GM13976 (cell line): ENCODE measurements around the gene VOPP1.

Source experiments
- DNase-seq: peaks from one replicate; pipeline ENCODE4 v3.0.0; 2012; ENCODE audit warnings: low spot score
- in situ Hi-C: fragments of 300-500 bp; cut with MboI; formaldehyde crosslinking; loops from one replicate; pipeline ENCODE4 v1.12.0; 2022; ENCODE audit warnings: low sequenced_read_pairs, mixed read lengths, inconsistent platforms; ENCODE audit not compliant: unreplicated experiment
- TF ChIP-seq, protein P1 (sequence below): IDR thresholded peaks from 2 replicates; pipeline ENCODE4 v1.5.1; 2012; ENCODE audit warnings: borderline replicate concordance, mild to moderate bottlenecking; ENCODE audit not compliant: insufficient read depth; ENCODE audit errors: extremely low read depth, missing control alignments, control extremely low read depth

The VOPP1 gene

GRCh38 chr7:55575733-55576132, 3.4 kb upstream of the VOPP1 start:
- TF ChIP-seq, protein P1, sequence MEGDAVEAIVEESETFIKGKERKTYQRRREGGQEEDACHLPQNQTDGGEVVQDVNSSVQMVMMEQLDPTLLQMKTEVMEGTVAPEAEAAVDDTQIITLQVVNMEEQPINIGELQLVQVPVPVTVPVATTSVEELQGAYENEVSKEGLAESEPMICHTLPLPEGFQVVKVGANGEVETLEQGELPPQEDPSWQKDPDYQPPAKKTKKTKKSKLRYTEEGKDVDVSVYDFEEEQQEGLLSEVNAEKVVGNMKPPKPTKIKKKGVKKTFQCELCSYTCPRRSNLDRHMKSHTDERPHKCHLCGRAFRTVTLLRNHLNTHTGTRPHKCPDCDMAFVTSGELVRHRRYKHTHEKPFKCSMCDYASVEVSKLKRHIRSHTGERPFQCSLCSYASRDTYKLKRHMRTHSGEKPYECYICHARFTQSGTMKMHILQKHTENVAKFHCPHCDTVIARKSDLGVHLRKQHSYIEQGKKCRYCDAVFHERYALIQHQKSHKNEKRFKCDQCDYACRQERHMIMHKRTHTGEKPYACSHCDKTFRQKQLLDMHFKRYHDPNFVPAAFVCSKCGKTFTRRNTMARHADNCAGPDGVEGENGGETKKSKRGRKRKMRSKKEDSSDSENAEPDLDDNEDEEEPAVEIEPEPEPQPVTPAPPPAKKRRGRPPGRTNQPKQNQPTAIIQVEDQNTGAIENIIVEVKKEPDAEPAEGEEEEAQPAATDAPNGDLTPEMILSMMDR: no peak
- DNase-seq: no peak
- in situ Hi-C loops: no loop called here

DNA sequence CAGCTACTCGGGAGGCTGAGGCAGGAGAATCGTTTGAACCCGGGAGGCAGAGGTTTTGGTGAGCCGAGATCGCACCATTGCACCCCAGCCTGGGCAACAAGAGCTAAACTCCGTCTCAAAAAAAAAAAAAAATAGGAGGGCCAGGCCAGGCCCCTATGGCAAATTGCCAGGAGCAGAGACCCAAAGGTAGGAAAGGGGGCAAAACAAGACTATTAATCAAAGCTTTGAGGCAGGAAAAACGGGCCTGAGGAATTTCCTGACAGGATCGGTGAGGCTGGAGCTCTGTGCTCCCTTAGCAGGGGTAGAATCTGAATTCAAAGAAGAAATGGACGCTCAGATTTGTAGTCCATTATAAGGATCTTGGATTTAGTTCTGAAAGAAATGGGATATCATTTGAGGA, 2.8 kb upstream of the VOPP1 start:
- TF ChIP-seq, protein P1: no peak
- DNase-seq: no peak
- in situ Hi-C loops: no loop called here

GRCh38 chr7:55574051-55574717, 1.9 kb upstream of the VOPP1 start:
- DNase-seq: no peak
- in situ Hi-C loops: no loop called here
- TF ChIP-seq, protein P1: no peak

DNA sequence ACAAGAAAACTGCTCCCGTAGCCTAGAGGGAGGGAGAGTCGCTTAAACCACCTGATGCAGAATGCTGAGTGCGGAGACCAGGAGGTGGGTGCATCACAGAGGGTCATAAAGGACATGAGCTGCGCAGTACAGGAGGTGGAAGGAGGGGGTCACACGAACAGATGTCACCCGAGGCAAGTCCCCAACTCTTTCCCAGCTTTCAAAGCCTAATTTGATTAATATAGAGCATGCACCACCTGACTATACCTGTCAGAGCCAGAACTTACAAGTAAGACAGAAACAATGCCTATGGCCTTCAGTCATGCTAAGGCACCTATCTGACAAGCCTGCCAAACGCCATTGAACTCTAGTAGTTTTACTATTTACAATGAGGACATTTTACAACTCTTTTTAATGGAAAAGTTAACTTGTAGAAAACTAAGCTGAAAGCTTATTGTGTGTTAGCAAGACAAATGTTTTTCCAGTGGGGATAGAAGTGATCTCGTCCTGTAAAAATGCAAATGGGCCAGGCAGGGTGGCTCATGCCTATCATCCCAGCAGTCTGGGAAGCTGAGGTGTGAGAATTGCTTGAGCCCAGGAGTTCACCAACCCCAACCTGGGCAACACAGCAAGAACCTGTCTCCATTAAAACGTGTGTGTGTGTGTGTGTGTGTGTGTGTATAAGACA, 1.1 kb upstream of the VOPP1 start:
- in situ Hi-C loops: no loop called here
- TF ChIP-seq, protein P1: no peak
- DNase-seq: no peak

DNA sequence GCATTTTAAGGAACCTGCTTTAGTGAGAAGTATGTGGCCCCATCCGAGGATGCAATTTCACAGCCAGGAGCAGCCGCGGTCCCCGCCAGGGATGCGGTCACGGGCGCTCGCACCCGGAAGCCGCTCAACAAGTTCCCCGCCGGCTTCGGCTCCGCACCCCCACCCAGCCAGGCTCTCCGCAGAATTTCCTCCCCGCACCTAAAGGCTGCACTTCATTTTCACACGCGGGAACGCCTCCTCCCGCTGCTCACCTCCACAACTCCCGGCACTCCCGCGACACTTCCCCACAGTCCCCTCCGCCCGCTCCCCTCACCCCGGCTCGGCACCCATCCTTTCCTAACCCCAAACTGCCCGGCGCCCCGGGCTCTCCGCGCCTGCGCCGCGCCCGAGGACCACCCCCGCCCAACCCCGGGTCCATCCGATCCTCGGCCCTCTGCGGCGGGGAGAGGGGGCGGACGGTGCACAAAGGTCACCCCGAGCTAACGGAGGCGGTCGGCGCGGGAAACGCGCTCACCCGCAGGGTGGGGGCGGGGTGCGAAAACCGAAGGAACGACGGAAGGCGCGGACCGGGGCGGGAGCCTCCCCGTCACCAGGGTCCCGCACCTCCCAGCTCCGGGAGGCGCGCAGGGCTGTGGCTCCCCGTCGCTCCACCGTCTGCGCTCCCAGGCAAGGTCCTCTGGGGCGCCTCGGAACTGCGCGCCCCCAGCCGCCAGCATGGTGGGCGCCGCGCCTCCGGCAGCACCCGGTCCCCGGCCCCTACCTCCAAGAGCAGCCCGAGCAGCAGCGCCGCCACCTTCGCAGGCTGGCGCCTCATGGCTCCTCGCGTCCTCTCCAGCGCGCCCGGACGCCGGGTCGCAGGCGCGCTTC, 558 bp downstream of the VOPP1 start:
- in situ Hi-C loops: no loop called here
- peak; percentile 70 for DNase-seq
- TF ChIP-seq, protein P1: no peak

DNA sequence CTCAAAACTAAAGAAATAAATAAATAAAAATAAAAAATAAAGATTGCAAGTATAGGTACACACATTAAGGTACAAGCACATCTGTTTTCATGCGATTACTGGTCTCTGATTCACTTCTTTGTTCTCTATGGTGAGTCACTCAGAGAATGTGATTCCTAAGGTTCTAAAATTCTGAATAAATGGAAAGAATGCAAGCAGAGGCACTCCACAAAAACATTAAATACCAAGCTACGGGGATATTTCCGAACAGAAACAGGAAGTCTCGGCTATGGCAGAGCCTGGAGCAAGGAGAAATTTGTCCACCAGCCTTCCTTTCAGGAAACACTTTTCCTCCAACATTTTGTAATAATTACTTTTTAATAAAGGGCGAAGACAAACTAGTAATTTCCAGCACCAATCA, 1.4 kb downstream of the VOPP1 start:
- in situ Hi-C loops: no loop called here
- no peak for DNase-seq
- TF ChIP-seq, protein P1: no peak
